ENCODE measurements around the gene MAP2. TPM values are rescaled to one million over a fixed set of nuclear protein-coding genes. Genes with fewer than 3 reads are reported as not detected.

Gene MAP2
- total RNA-seq, 4 donors from 2014 or later, result 5.8 to 14.5 (median 8.8) TPM

DNA sequence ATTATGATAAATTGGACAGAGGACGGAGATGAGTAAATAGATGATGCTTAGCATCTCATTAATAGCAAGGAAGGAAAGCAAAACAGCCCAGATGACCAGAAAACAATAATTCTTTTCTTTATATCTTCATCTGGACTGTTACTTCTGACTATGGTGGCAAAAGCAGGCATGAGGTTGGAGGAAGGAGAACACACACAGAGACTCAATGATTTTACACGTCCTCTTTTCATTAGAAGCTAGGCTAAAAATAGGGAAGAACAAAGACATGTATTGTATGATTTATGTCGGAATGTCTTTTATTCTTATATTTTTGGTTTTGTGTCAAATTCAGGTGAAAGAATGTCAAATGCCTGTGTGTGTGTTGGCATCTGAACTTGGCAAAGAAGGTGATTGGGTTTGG, 137.1 kb downstream of the MAP2 start:
- Histone ChIP-seq H3K36me3 (no peaks in the 10 kb centered on the region), H3K4me3 (no peak overlapping the region), H3K27ac (no peak overlapping the region), H3K4me1 (peaks cover 0 to 2% (median 0%) of the 10 kb centered on the region in 3 donors), H3K27me3 (no peaks in the 10 kb centered on the region), H3K9me3 (no peaks in the 10 kb centered on the region)
- WGBS, 2 donors, result 57 to 59% methylated on average over 3 of the region's 3 CpGs
- intact Hi-C loops (cut with DNase I), result no loop called here
- TF ChIP-seq, protein P1, sequence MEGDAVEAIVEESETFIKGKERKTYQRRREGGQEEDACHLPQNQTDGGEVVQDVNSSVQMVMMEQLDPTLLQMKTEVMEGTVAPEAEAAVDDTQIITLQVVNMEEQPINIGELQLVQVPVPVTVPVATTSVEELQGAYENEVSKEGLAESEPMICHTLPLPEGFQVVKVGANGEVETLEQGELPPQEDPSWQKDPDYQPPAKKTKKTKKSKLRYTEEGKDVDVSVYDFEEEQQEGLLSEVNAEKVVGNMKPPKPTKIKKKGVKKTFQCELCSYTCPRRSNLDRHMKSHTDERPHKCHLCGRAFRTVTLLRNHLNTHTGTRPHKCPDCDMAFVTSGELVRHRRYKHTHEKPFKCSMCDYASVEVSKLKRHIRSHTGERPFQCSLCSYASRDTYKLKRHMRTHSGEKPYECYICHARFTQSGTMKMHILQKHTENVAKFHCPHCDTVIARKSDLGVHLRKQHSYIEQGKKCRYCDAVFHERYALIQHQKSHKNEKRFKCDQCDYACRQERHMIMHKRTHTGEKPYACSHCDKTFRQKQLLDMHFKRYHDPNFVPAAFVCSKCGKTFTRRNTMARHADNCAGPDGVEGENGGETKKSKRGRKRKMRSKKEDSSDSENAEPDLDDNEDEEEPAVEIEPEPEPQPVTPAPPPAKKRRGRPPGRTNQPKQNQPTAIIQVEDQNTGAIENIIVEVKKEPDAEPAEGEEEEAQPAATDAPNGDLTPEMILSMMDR (IDR thresholded peaks at IDR 0.05), result no peak
- TF ChIP-seq POLR2A (IDR thresholded peaks at IDR 0.05), result no peak
- DNase-seq, result no peak

DNA sequence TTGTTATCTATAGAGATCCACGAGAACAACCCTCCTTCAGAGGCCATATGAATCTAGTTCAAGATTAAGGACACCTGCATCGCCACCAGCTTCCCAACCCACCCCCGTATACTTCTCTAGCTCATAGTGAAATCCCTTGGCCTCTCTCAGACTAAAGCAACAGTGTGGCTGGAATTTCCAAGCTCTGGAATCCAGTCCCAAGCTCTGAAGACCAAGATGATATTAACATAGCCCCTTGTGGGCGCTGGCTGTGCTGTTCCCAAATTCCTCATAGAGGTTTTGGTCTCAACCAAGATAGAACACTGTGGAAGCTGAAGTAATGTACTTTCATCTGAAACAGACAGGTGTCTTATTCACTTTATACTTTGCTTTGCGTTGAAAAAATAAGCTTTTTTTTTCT, 139.6 kb downstream of the MAP2 start:
- 83 to 87% methylated on average over 5 of the region's 5 CpGs for WGBS, 2 donors
- no peak for TF ChIP-seq POLR2A (IDR thresholded peaks at IDR 0.05)
- TF ChIP-seq, protein P1 (IDR thresholded peaks at IDR 0.05), result no peak
- Histone ChIP-seq H3K4me1 (peaks cover 0 to 5% (median 0%) of the 10 kb centered on the region in 3 donors), H3K27ac (no peak overlapping the region), H3K4me3 (no peak overlapping the region), H3K36me3 (no peaks in the 10 kb centered on the region), H3K27me3 (no peaks in the 10 kb centered on the region), H3K9me3 (no peaks in the 10 kb centered on the region)
- DNase-seq, result no peak
- intact Hi-C loops (cut with DNase I), result no loop called here

DNA sequence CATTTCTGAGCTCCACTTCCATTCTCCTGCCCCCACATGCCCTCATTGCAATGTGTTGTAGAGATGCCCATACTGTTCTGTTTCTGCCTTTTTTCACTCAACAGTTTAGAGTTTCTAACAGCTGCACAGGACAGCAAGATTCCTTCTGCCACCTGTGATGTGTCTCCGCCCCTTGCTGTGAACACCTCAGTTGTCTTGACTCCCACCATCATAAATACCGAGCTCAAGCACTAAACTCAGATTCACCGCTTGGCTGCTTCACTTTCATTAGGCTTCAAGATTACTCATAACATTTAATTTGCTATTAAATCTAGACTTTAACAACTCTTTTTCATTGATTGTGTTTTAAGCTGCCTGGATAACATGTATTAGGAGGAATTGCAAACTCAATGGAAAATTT, 141.0 kb downstream of the MAP2 start:
- intact Hi-C loops (cut with DNase I), result no loop called here
- peaks cover 0 to 5% (median 0%) of the 10 kb centered on the region in 3 donors for H3K4me1 ChIP-seq
- no peaks in the 10 kb centered on the region for H3K9me3 ChIP-seq
- H3K4me3 ChIP-seq, result no peak overlapping the region
- no peaks in the 10 kb centered on the region for H3K36me3 ChIP-seq
- 71 to 92% methylated on average over 3 of the region's 3 CpGs for whole genome bisulfite sequencing, 2 donors
- TF ChIP-seq POLR2A (IDR thresholded peaks at IDR 0.05), result no peak
- TF ChIP-seq, protein P1 (IDR thresholded peaks at IDR 0.05), result no peak
- H3K27ac ChIP-seq, result no peak overlapping the region
- H3K27me3 ChIP-seq, result no peaks in the 10 kb centered on the region
- no peak for DNase-seq

DNA sequence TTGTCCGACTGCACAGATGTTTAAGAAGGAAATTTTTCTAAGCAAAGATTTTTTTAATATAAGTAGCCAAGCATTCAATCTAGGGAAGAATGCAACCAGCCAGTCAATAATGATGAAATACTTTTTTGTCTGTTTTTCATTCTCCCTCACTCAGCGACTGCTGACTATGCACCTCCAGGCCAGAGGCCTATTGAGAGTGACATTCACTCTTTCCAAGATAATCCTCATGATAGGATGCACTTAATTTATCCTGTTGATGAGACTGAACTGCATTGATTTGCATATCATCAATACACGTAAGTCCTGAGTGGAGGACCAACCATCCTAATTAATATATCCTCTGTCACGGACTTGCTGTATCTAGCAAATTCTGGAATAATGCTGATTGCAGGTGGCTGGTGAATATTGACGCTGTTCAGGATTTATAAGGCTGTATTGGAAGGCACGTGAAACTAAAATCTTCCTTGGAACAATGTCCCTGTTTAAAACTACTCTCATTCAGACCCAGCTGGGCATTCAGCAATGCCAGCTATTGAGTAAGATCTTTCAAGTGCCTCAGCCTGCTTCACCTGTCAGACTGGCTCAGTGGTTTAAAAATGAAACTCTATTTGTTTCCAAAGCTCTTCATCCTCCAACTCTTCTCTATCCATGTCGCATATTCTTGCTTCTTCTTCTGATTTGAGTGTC, 142.2 kb downstream of the MAP2 start:
- 73 to 79% methylated on average over 7 of the region's 7 CpGs for WGBS, 2 donors
- intact Hi-C loops (cut with DNase I), result no loop called here
- Histone ChIP-seq H3K27ac (no peak overlapping the region), H3K36me3 (no peaks in the 10 kb centered on the region), H3K4me1 (peaks cover 0 to 5% (median 0%) of the 10 kb centered on the region in 3 donors), H3K4me3 (no peak overlapping the region), H3K9me3 (no peaks in the 10 kb centered on the region), H3K27me3 (no peaks in the 10 kb centered on the region)
- DNase-seq, result no peak
- TF ChIP-seq POLR2A (IDR thresholded peaks at IDR 0.05), result no peak
- TF ChIP-seq, protein P1 (IDR thresholded peaks at IDR 0.05), result no peak

DNA sequence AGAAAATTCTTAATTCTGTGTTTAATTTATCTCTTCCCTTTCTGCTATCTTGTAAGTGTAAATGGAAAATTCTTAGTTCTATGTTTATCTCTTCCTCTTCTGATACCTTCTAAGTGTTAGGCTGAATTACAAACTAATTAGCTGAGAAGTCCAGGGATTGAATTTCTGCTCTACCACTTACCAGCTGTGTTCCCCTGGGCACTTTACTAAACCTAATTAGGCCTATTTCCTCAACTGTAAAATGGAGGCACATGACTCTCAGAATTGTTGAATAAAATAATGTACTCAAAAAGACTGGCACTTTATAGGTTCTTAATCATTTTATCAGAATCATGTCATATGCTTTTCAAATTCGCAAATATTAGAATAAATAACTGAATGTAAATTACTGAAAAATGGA, 146.3 kb downstream of the MAP2 start:
- Histone ChIP-seq H3K36me3 (no peaks in the 10 kb centered on the region), H3K9me3 (no peaks in the 10 kb centered on the region), H3K27me3 (no peaks in the 10 kb centered on the region), H3K4me3 (no peak overlapping the region), H3K27ac (no peak overlapping the region), H3K4me1 (peaks cover 0 to 5% (median 0%) of the 10 kb centered on the region in 3 donors)
- intact Hi-C loops (cut with DNase I), result loop anchor here (10.0 kb wide), 1 partner anchor 235 kb away; no protein-coding TSS in a partner anchor
- no peak for DNase-seq
- WGBS, 2 donors, result 90 to 94% methylated on average over 1 of the region's 1 CpG
- TF ChIP-seq, protein P1 (IDR thresholded peaks at IDR 0.05), result no peak
